HCT116 (cell line): ENCODE data around the gene ASAP2.

ENCODE experiments used
- MAX ChIP-seq: IDR thresholded peaks from 2 replicates; pipeline ENCODE4 v1.6.1; 2012
- POLR2A ChIP-seq: IDR thresholded peaks from 2 replicates; pipeline ENCODE4 v1.7.0; 2011; ENCODE audit warnings: borderline replicate concordance; ENCODE audit not compliant: insufficient read depth, insufficient read length; ENCODE audit errors: extremely low read depth

- no peak for TF ChIP-seq MAX
- TF ChIP-seq POLR2A, result no peak
Observed at GRCh38 chr2:9268301-9269080, 61.9 kb downstream of the ASAP2 start.
